ENCODE measurements around the gene NFATC3.

The NFATC3 gene

GRCh38 chr16:68062910-68063393, 22.2 kb upstream of the NFATC3 start:
- TF ChIP-seq FOXM1 (IDR thresholded peaks at IDR 0.05; ENCODE audit: borderline replicate concordance, low read depth) (no peak), EGR1 (IDR thresholded peaks at IDR 0.05) (no peak), EP300 (IDR thresholded peaks at IDR 0.05; ENCODE audit: borderline replicate concordance) (no peak), USF1 (IDR thresholded peaks at IDR 0.05) (no peak), RAD21 (IDR thresholded peaks at IDR 0.05; ENCODE audit: low read depth) (no peak)

- TF ChIP-seq FOXM1 (IDR thresholded peaks at IDR 0.05; ENCODE audit: borderline replicate concordance, low read depth), result no peak
- no peak for TF ChIP-seq NFIC (IDR thresholded peaks at IDR 0.05)
- TF ChIP-seq TCF12 (IDR thresholded peaks at IDR 0.05; ENCODE audit: low read depth), result no peak
- peak; percentile 72 for TF ChIP-seq RAD21 (IDR thresholded peaks at IDR 0.05; ENCODE audit: low read depth)
- no peak for TF ChIP-seq REST (IDR thresholded peaks at IDR 0.05; ENCODE audit: low read depth)
- TF ChIP-seq EGR1 (IDR thresholded peaks at IDR 0.05), result no peak
- no peak for TF ChIP-seq USF1 (IDR thresholded peaks at IDR 0.05)
- TF ChIP-seq CEBPB (IDR thresholded peaks at IDR 0.05), result no peak
Observed at GRCh38 chr16:68064791-68065365, 20.3 kb upstream of the NFATC3 start.

- TF ChIP-seq FOXM1 (IDR thresholded peaks at IDR 0.05; ENCODE audit: borderline replicate concordance, low read depth) (no peak), CEBPB (IDR thresholded peaks at IDR 0.05) (no peak), CREB1 (IDR thresholded peaks at IDR 0.05; ENCODE audit: low read depth) (no peak), TEAD4 (IDR thresholded peaks at IDR 0.05) (no peak), REST (IDR thresholded peaks at IDR 0.05; ENCODE audit: low read depth) (no peak), TAF1 (IDR thresholded peaks at IDR 0.05; ENCODE audit: low read depth) (no peak), YY1 (IDR thresholded peaks at IDR 0.05; ENCODE audit: low read depth) (no peak), EGR1 (IDR thresholded peaks at IDR 0.05) (no peak), NFIC (IDR thresholded peaks at IDR 0.05) (no peak), USF1 (IDR thresholded peaks at IDR 0.05) (no peak), TCF12 (IDR thresholded peaks at IDR 0.05; ENCODE audit: low read depth) (no peak)
Observed at GRCh38 chr16:68065716-68066305, 19.4 kb upstream of the NFATC3 start.

- TF ChIP-seq USF1 (IDR thresholded peaks at IDR 0.05) (no peak), REST (IDR thresholded peaks at IDR 0.05; ENCODE audit: low read depth) (no peak), YY1 (IDR thresholded peaks at IDR 0.05; ENCODE audit: low read depth) (no peak), NFIC (IDR thresholded peaks at IDR 0.05) (no peak), CREB1 (IDR thresholded peaks at IDR 0.05; ENCODE audit: low read depth) (no peak), EGR1 (IDR thresholded peaks at IDR 0.05) (no peak), FOXM1 (IDR thresholded peaks at IDR 0.05; ENCODE audit: borderline replicate concordance, low read depth) (no peak)
Observed at GRCh38 chr16:68066763-68067162, 18.4 kb upstream of the NFATC3 start.
